Measurements from ENCODE around the gene RNF149. TPM values are rescaled to one million over a fixed set of nuclear protein-coding genes. Genes with fewer than 3 reads are reported as not detected.

Gene RNF149
- total RNA-seq, 1 experiment from 2014 or later, result 34.8 TPM

- Mint-ChIP-seq H3K4me3 (ENCODE audit: unreplicated experiment) (no peak overlapping the region), H3K36me3 (ENCODE audit: insufficient read depth, unreplicated experiment) (peaks cover 44% of the 10 kb centered on the region)
- BruUV-seq (replicated peaks), result no TSS peak
Measured at GRCh38 chr2:101294861-101295260, 13.6 kb downstream of the RNF149 start.

GRCh38 chr2:101293544-101293943 is 15.0 kb downstream of the RNF149 start:
- Mint-ChIP-seq H3K36me3 (ENCODE audit: insufficient read depth, unreplicated experiment) (peaks cover 46% of the 10 kb centered on the region), H3K27ac (ENCODE audit: low read depth, unreplicated experiment) (no peak overlapping the region), H3K9me3 (ENCODE audit: unreplicated experiment) (no peaks in the 10 kb centered on the region), H3K4me3 (ENCODE audit: unreplicated experiment) (no peak overlapping the region), H3K27me3 (ENCODE audit: insufficient read depth, unreplicated experiment) (no peaks in the 10 kb centered on the region), H3K4me1 (ENCODE audit: insufficient read depth, unreplicated experiment) (peaks cover 13% of the 10 kb centered on the region)
- no TSS peak for BruUV-seq (replicated peaks)
- ChIA-PET CTCF (no interaction called here), POLR2A (interaction anchor here (0.6 to 1.7 kb wide), 5 partner anchors 8 to 46 kb away, joined by 3 to 4 read pairs (median 3); partner anchors contain the start of gene RNF149)
- DNase-seq (ENCODE audit: unreplicated experiment), result no peak
- no peak for TF ChIP-seq CTCF (IDR thresholded peaks at IDR 0.05; ENCODE audit: unreplicated experiment)
- intact Hi-C loops (cut with micrococcal nuclease), result no loop called here

More at GRCh38 chr2:101294861-101295260, 13.6 kb downstream of the RNF149 start:
- intact Hi-C loops (cut with micrococcal nuclease), result no loop called here
- H3K4me1 Mint-ChIP-seq (ENCODE audit: insufficient read depth, unreplicated experiment), result peaks cover 22% of the 10 kb centered on the region
- no peaks in the 10 kb centered on the region for H3K9me3 Mint-ChIP-seq (ENCODE audit: unreplicated experiment)
- H3K27ac Mint-ChIP-seq (ENCODE audit: low read depth, unreplicated experiment), result no peak overlapping the region
- no peak for TF ChIP-seq CTCF (IDR thresholded peaks at IDR 0.05; ENCODE audit: unreplicated experiment)
- H3K27me3 Mint-ChIP-seq (ENCODE audit: insufficient read depth, unreplicated experiment), result no peaks in the 10 kb centered on the region
- ChIA-PET POLR2A (interaction anchor here (0.6 to 0.7 kb wide), 2 partner anchors 11 to 19 kb away, joined by 3 to 4 read pairs; no protein-coding TSS in a partner anchor), CTCF (no interaction called here)
- DNase-seq (ENCODE audit: unreplicated experiment), result no peak

- H3K27ac Mint-ChIP-seq (ENCODE audit: low read depth, unreplicated experiment), result no peak overlapping the region
- H3K4me1 Mint-ChIP-seq (ENCODE audit: insufficient read depth, unreplicated experiment), result peaks cover 7% of the 10 kb centered on the region
- no TSS peak for BruUV-seq (replicated peaks)
- H3K36me3 Mint-ChIP-seq (ENCODE audit: insufficient read depth, unreplicated experiment), result peaks cover 56% of the 10 kb centered on the region
- no peak overlapping the region for H3K4me3 Mint-ChIP-seq (ENCODE audit: unreplicated experiment)
- no peak for TF ChIP-seq CTCF (IDR thresholded peaks at IDR 0.05; ENCODE audit: unreplicated experiment)
- ChIA-PET CTCF (no interaction called here), POLR2A (no interaction called here)
- DNase-seq (ENCODE audit: unreplicated experiment), result no peak
- intact Hi-C loops (cut with micrococcal nuclease), result no loop called here
- no peaks in the 10 kb centered on the region for H3K27me3 Mint-ChIP-seq (ENCODE audit: insufficient read depth, unreplicated experiment)
- no peaks in the 10 kb centered on the region for H3K9me3 Mint-ChIP-seq (ENCODE audit: unreplicated experiment)
Measured at GRCh38 chr2:101291973-101292372, 16.5 kb downstream of the RNF149 start.

GRCh38 chr2:101290711-101291110 is 17.8 kb downstream of the RNF149 start:
- CTCF ChIA-PET, result interaction anchor here (0.6 kb wide), 1 partner anchor 544 kb away, joined by 4 read pairs; no protein-coding TSS in a partner anchor
- no peak for DNase-seq (ENCODE audit: unreplicated experiment)
- no TSS peak for BruUV-seq (replicated peaks)
- POLR2A ChIA-PET, result interaction anchor here (0.7 kb wide), 1 partner anchor 10 kb away, joined by 3 read pairs; no protein-coding TSS in a partner anchor
- intact Hi-C loops (cut with micrococcal nuclease), result no loop called here
- Mint-ChIP-seq H3K36me3 (ENCODE audit: insufficient read depth, unreplicated experiment) (peaks cover 65% of the 10 kb centered on the region), H3K4me3 (ENCODE audit: unreplicated experiment) (no peak overlapping the region), H3K27me3 (ENCODE audit: insufficient read depth, unreplicated experiment) (no peaks in the 10 kb centered on the region), H3K9me3 (ENCODE audit: unreplicated experiment) (no peaks in the 10 kb centered on the region), H3K4me1 (ENCODE audit: insufficient read depth, unreplicated experiment) (peaks cover under 1% of the 10 kb centered on the region), H3K27ac (ENCODE audit: low read depth, unreplicated experiment) (no peak overlapping the region)
- TF ChIP-seq CTCF (IDR thresholded peaks at IDR 0.05; ENCODE audit: unreplicated experiment), result no peak
